Neural progenitor cell (in vitro differentiated cells): ENCODE results near the gene ATF2. TPM values are rescaled to one million over a fixed set of nuclear protein-coding genes. Genes with fewer than 3 reads are reported as not detected.

Experiments used
- DNase-seq: peaks from one replicate; pipeline ENCODE4 v3.0.0-alpha.2; 2016; ENCODE audit warnings: low spot score
- H2AFZ ChIP-seq: fragments of 200-600 bp; sonication (generic); replicated peaks from 2 replicates; pipeline ENCODE4 v1.6.1; 2016; ENCODE audit warnings: antibody characterized with exemption
- H3F3A ChIP-seq: fragments of 200-600 bp; sonication (generic); 2 replicates; pipeline ENCODE4 v1.6.1; 2016; ENCODE audit warnings: antibody characterized with exemption, low read depth
- H3K27ac ChIP-seq: fragments of 200-600 bp; sonication (generic); 2 replicates; pipeline ENCODE4 v1.5.1; 2016; ENCODE audit warnings: mild to moderate bottlenecking
- H3K27me3 ChIP-seq: fragments of 200-600 bp; sonication (generic); 2 replicates; pipeline ENCODE4 v1.6.1; 2016; ENCODE audit warnings: mild to moderate bottlenecking, moderate library complexity
- H3K36me3 ChIP-seq: fragments of 200-600 bp; sonication (generic); 2 replicates; pipeline ENCODE4 v1.5.1; 2016
- H3K4me1 ChIP-seq: fragments of 200-600 bp; sonication (generic); 2 replicates; pipeline ENCODE4 v1.6.1; 2016; ENCODE audit warnings: mixed run types
- H3K4me2 ChIP-seq: fragments of 200-600 bp; sonication (generic); 2 replicates; pipeline ENCODE4 v1.6.1; 2016
- H3K4me3 ChIP-seq: fragments of 200-600 bp; sonication (generic); 2 replicates; pipeline ENCODE4 v1.5.1; 2016
- H3K79me2 ChIP-seq: fragments of 200-600 bp; sonication (generic); 2 replicates; pipeline ENCODE4 v1.6.1; 2016; ENCODE audit warnings: low read depth
- H3K9ac ChIP-seq: fragments of 200-600 bp; sonication (generic); 2 replicates; pipeline ENCODE4 v1.6.1; 2016
- H3K9me3 ChIP-seq: fragments of 200-600 bp; sonication (generic); 2 replicates; pipeline ENCODE4 v1.5.1; 2016; ENCODE audit warnings: low read depth
- H4K20me1 ChIP-seq: fragments of 200-600 bp; sonication (generic); 2 replicates; pipeline ENCODE4 v1.6.1; 2016; ENCODE audit warnings: low read depth
- H3K27ac Mint-ChIP-seq: 3 replicates; pipeline ENCODE4 v1.8.0; 2021; ENCODE audit warnings: mixed read lengths
- H3K27me3 Mint-ChIP-seq: 2 replicates; pipeline ENCODE4 v1.8.0; 2022; ENCODE audit warnings: low read depth, mild to moderate bottlenecking, inconsistent platforms, moderate library complexity, mixed read lengths; ENCODE audit not compliant: insufficient read depth
- H3K36me3 Mint-ChIP-seq: 3 replicates; pipeline ENCODE4 v1.8.0; 2021; ENCODE audit warnings: mixed read lengths
- H3K4me1 Mint-ChIP-seq: 3 replicates; pipeline ENCODE4 v1.8.0; 2021; ENCODE audit warnings: mixed read lengths
- H3K4me3 Mint-ChIP-seq: 3 replicates; pipeline ENCODE4 v1.8.0; 2021; ENCODE audit warnings: mild to moderate bottlenecking, moderate library complexity, mixed read lengths
- H3K9me3 Mint-ChIP-seq: 3 replicates; pipeline ENCODE4 v1.8.0; 2020; ENCODE audit warnings: mixed read lengths
- EZH2 ChIP-seq: fragments of 200-600 bp; sonication (generic); IDR thresholded peaks from 2 replicates; pipeline ENCODE4 v1.6.1; 2017; ENCODE audit warnings: antibody characterized with exemption, mild to moderate bottlenecking, moderate library complexity
- EZH2phosphoT487 ChIP-seq: fragments of 200-600 bp; sonication (generic); IDR thresholded peaks from 2 replicates; pipeline ENCODE4 v1.6.1; 2017; ENCODE audit warnings: antibody characterized with exemption
- total RNA-seq: library from RNA; depleted of rRNA; stranded (reverse); fragments of >200 nt; gene quantifications from 2 replicates; pipeline ENCODE4 v1.2.3, GENCODE V29; 2015; ENCODE audit warnings: low replicate concordance
- TF ChIP-seq, protein P1 (sequence below): fragments of 200-600 bp; sonication (generic); IDR thresholded peaks from 2 replicates; pipeline ENCODE4 v1.5.1; 2017; ENCODE audit warnings: antibody characterized with exemption, mild to moderate bottlenecking

The ATF2 gene
- total RNA-seq, 1 donor from 2014 or later, result 133 TPM

- no peaks in the 10 kb centered on the region for H3K27me3 ChIP-seq
- Mint-ChIP-seq H3K4me1 (no peaks in the 10 kb centered on the region), H3K4me3 (no peak overlapping the region), H3K27ac (no peak overlapping the region), H3K36me3 (no peaks in the 10 kb centered on the region), H3K27me3 (no peaks in the 10 kb centered on the region), H3K9me3 (peaks cover 9% of the 10 kb centered on the region)
- no peak overlapping the region for H2AFZ ChIP-seq
- no peak overlapping the region for H3K4me2 ChIP-seq
- no peaks in the 10 kb centered on the region for H3K79me2 ChIP-seq
- H3K4me3 ChIP-seq, result no peak overlapping the region
- H4K20me1 ChIP-seq, result no peaks in the 10 kb centered on the region
- no peak overlapping the region for H3K9ac ChIP-seq
- H3K4me1 ChIP-seq, result no peaks in the 10 kb centered on the region
- no peak overlapping the region for H3K27ac ChIP-seq
- no peak for DNase-seq
- TF ChIP-seq EZH2, result no peak
- TF ChIP-seq, protein P1, sequence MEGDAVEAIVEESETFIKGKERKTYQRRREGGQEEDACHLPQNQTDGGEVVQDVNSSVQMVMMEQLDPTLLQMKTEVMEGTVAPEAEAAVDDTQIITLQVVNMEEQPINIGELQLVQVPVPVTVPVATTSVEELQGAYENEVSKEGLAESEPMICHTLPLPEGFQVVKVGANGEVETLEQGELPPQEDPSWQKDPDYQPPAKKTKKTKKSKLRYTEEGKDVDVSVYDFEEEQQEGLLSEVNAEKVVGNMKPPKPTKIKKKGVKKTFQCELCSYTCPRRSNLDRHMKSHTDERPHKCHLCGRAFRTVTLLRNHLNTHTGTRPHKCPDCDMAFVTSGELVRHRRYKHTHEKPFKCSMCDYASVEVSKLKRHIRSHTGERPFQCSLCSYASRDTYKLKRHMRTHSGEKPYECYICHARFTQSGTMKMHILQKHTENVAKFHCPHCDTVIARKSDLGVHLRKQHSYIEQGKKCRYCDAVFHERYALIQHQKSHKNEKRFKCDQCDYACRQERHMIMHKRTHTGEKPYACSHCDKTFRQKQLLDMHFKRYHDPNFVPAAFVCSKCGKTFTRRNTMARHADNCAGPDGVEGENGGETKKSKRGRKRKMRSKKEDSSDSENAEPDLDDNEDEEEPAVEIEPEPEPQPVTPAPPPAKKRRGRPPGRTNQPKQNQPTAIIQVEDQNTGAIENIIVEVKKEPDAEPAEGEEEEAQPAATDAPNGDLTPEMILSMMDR, result no peak
- TF ChIP-seq EZH2phosphoT487, result no peak
- no peaks in the 10 kb centered on the region for H3K9me3 ChIP-seq
- H3F3A ChIP-seq, result no peaks in the 10 kb centered on the region
- no peaks in the 10 kb centered on the region for H3K36me3 ChIP-seq
Observed at GRCh38 chr2:175049661-175050060, 118.3 kb downstream of the ATF2 start.

GRCh38 chr2:175048275-175048674 lies 119.7 kb downstream of the ATF2 start:
- Histone ChIP-seq H3K4me3 (no peak overlapping the region), H2AFZ (no peak overlapping the region), H3K4me1 (no peaks in the 10 kb centered on the region), H3K9me3 (no peaks in the 10 kb centered on the region), H3F3A (no peaks in the 10 kb centered on the region), H3K27ac (no peak overlapping the region), H3K9ac (no peak overlapping the region), H3K79me2 (no peaks in the 10 kb centered on the region), H3K36me3 (no peaks in the 10 kb centered on the region), H3K4me2 (no peak overlapping the region), H3K27me3 (no peaks in the 10 kb centered on the region), H4K20me1 (no peaks in the 10 kb centered on the region)
- no peak overlapping the region for H3K27ac Mint-ChIP-seq
- peaks cover 9% of the 10 kb centered on the region for H3K9me3 Mint-ChIP-seq
- no peaks in the 10 kb centered on the region for H3K27me3 Mint-ChIP-seq
- H3K4me1 Mint-ChIP-seq, result no peaks in the 10 kb centered on the region
- no peaks in the 10 kb centered on the region for H3K36me3 Mint-ChIP-seq
- DNase-seq, result no peak
- no peak for TF ChIP-seq EZH2
- TF ChIP-seq EZH2phosphoT487, result no peak
- TF ChIP-seq, protein P1, result no peak
- H3K4me3 Mint-ChIP-seq, result no peak overlapping the region

GRCh38 chr2:175039490-175039889 lies 128.5 kb downstream of the ATF2 start:
- peaks cover 6% of the 10 kb centered on the region for H3K9me3 Mint-ChIP-seq
- peaks cover 4% of the 10 kb centered on the region for H3K4me1 Mint-ChIP-seq
- no peak for DNase-seq
- Histone ChIP-seq H4K20me1 (no peaks in the 10 kb centered on the region), H3K4me3 (no peak overlapping the region), H3K27ac (no peak overlapping the region), H3K9me3 (no peaks in the 10 kb centered on the region), H3K79me2 (no peaks in the 10 kb centered on the region), H3K4me2 (no peak overlapping the region), H3F3A (no peaks in the 10 kb centered on the region), H3K4me1 (no peaks in the 10 kb centered on the region), H2AFZ (no peak overlapping the region), H3K27me3 (no peaks in the 10 kb centered on the region), H3K36me3 (no peaks in the 10 kb centered on the region), H3K9ac (no peak overlapping the region)
- H3K36me3 Mint-ChIP-seq, result no peaks in the 10 kb centered on the region
- H3K4me3 Mint-ChIP-seq, result no peak overlapping the region
- TF ChIP-seq, protein P1, result no peak
- TF ChIP-seq EZH2 (no peak), EZH2phosphoT487 (no peak)
- no peak overlapping the region for H3K27ac Mint-ChIP-seq
- peaks cover 8% of the 10 kb centered on the region for H3K27me3 Mint-ChIP-seq
